Activated CD4-positive, alpha-beta T cell treated with anti-CD3 and anti-CD28 coated beads, Interleukin-2, amount 50 U/mL, for 16 hours (primary cell): ENCODE data around the gene SMIM11.
"Not testable (repeated sequence)": the region's sequence is repeated elsewhere in the genome, so short reads cannot be mapped to it uniquely, and the experiment has no call there.

Source experiments
- DNase-seq: peaks from one replicate; pipeline ENCODE4 v3.0.0-alpha.2; 2020

Gene SMIM11, protein sequence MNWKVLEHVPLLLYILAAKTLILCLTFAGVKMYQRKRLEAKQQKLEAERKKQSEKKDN

DNA sequence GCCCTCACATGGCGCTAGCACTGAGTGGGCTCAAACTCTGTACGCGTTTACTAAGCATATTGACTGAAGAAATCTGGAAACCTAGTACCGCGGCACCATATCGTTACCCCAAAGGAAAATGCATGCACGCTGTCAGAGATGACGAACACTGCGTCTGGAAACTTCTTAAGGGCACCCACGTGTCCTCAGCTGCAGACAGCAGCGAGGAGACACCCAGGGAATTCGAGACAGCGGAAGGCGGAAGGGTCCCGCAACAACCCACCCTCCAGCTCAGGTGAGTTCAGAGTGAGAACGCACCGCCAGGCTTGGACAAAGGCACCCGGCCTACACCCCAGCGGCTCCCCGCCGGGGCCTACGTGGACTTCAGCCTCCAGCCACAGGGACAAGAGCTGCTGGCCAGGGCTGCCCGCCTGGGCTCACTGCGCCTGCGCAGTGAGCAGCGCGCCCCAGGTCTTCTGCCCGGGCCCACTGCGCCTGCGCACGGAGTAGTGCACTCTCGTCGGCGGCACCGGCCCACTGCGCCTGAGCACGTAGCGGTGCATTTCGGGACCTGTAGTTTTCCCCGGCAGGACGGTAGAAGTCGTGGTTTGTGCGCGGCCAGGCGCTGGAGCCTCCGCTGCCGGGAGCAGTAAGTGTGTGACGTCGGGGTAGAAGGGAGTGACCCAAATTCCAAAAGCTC is at the start of gene SMIM11:
Gene SMIM11 (plus strand): TSS at position 568 of the 679 bp plus-strand sequence. CDS start 3,998 bp downstream, outside the sequence.
- DNase-seq, result not testable (repeated sequence)

DNA sequence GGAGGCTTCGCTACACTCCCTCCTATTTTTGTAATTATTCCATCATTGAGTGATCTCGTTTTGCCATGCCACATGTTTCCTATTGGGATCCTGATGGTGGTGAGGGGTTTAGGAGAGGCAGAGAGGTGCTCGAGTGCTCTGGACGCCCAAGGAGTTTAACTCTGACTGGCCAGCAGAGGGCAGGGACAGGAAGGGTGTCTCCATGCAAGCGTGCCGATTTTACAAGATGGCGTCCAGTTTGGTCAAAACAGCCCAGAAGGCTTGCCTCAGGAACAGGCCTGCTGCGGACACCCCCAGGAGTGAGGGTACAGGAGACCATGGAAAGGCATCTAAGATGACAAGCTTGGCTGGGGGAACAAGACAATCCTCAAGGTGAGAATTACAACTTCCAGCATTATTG is 45.3 kb upstream of the SMIM11 start:
- DNase-seq, result no peak

DNA sequence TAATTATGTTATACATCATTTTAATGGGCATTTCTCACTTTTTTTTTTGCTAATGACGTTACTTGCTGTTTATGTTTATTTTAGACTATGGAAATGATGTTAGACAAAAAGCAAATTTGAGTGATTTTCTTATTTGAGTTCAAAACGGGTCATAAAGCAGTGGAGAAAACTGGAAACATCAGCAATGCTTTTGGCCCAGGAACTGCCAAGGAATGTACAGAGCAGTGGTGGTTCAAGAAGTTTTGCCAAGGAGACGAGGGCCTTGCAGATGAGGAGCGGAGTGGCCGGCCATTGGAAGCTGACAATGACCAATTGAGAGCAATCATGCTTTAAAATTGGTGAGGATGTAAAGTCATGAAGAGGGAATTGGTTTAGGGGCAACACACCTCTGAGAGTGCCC is 43.6 kb upstream of the SMIM11 start:
- no peak for DNase-seq

DNA sequence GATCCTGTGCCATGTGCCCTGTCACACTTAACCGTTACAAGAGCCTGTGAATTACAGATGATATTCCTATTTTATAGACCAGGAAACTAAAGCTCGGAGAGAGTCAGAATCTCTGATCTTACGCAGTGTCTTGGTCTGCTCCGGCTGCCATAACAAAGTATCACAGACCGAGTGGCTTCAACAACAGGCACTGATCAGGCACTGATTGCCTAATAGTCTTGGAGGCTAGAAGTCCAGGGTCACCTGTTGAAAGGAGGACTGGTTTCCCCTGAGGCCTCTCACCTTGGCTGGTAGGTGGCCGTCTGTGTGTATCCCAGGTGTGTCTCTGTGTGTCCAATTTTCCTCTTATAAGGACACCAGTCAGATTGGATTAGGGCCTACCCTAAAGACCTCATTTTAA is 43.0 kb upstream of the SMIM11 start:
- DNase-seq, result no peak

DNA sequence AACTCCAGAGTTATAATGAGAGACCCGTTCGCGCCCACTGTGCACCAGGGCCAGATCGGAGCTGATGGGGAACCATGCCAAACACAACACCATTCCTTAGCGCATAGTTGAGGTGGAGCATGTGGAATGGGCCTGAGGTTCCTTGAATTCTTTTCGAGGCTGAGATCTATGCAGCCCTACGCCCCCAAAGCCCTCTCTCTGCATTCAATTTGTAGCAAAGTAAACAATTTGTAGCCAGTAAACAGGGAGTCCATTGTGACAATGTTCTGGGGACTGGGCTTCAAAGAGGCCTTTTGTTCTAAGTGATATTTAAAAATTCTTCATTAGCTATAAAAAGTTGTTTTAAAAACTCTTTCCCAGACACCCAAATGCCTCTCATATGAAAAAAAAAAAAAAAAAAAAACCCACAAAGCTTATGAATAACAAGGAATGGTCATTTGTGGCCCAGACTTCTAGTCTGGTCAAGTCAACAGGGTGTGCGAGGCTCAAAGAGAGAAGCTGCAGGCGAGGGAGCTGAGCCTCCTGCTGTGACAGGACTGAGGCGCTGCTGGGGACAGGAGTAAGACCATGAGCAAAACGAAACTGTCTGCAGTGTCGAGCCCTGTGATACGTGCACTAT is 42.1 kb upstream of the SMIM11 start:
- no peak for DNase-seq

DNA sequence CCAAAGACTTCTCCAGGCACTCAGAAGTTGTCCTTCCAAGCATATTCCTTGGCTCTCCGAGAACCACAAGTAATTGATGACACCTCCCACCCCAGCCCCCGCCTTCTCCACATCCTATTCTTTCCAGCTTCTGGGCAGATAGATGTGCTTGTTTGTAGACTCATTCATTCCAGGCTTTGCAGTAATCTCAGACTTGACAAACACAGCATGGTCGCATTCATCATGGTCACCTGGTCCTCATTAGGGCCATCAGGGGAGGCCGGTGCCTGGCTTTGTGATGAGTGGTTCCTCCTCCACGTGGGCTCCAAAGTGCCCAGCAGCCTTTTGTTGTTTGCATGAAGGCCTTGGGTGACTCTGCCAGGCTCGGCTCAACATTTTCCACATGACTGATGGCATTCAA is 40.0 kb upstream of the SMIM11 start:
- no peak for DNase-seq

DNA sequence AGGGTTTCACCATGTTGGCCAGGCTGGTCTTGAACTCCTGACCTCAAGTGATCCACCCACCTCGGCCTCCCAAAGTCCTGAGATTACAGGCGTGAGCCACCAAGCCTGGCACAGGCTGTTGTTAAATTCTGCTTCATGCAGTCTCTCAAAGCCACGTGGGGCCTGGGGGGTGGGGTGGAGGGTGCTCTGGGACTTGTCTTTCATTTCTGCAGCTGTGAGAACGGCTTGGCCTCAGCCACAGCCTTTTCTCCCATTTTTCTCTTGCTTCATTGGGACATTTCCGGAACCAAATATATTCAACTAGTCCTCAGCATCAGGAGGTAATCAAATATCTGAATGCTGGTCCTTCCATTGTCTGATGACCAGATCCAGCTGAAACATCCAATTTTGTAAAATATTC is 39.1 kb upstream of the SMIM11 start:
- DNase-seq, result no peak

DNA sequence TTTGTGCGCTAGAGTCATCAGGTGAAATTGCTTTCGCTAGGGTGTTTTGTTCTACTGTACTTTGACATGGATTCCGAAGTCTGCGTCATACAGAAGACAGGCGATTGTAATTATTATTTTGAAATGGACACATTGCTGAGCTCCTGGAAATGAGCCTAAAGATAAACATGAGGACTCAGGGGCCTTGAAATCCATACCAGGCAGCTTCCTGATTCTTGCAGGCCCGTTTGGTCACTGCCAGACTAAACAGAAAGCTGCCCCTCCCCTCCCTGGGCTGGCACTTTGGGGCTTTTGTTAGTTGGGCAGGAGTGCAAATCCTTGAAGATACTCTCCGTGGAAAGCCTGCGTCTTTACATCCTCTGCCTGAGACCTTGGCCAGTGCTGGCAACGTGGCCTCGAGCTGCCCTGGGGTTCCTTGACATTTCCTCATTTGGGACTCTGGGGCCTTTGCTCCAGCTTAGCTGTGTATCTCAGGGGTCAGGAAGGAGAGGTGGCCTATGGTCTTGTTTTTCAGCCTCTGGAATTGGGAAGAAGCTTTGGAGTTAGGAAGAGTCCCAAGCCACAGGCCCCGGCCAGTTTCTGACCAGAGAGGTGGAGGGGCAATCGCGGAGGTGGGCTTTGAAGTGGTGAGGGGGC is 38.4 kb upstream of the SMIM11 start:
- no peak for DNase-seq

DNA sequence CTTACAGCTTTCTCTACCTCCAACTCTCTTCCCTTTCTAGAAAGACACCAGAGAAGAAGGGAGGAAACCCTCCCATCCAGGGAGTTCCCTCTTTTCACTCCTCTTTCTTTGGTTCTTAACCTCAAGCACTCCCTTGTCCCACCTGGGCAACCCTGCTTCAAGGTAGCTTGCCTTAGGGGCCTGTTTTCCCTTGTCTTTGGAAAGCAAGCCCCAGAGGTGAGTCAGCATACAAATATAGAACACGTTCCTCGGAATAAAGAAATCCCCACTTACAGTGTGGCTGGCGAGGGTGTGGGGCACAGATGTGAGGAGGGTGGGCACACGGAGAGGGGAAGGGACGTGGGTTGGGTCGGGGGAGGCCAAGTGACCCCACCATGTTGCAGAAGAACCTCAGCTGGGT is 37.6 kb upstream of the SMIM11 start:
- no peak for DNase-seq

DNA sequence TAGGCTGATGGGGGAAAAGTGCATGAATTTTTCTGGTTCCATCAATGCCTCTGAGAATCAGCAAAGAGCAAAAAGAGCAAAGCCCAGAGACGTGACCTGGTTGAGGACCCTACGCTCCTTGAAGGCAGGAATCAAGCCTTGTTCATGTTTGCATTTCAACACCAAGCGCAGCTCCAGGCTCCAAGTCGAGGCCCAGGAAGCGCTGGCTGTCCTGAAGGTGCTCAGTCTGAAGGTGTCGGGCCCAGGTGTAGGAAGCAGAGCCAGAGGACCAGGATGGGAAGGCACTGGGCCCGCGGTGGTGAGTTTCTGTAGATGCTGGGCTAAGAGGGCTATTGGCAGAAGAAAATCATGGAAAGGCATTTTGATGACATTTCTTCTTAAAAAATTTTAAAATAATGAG is 37.1 kb upstream of the SMIM11 start:
- no peak for DNase-seq

DNA sequence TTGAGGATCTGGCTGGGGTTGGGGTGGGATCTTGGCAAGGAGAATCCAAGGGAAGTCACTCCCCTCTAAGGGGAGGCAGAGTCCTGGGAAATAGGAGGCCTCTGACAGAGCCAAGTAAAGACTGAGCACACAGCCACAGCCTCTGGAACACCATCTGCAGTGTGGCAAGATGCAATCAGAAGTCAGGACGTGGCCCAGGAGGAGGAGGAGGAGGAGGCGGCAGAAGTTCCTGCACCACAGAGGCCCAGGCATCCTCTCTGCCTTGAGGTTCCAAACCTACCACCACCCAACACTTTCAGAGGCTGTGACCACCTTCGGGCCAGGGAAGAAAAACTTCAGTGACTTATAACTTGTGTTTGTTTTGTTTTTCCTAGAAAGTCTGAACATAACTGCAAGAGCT is 35.2 kb upstream of the SMIM11 start:
- DNase-seq, result no peak

DNA sequence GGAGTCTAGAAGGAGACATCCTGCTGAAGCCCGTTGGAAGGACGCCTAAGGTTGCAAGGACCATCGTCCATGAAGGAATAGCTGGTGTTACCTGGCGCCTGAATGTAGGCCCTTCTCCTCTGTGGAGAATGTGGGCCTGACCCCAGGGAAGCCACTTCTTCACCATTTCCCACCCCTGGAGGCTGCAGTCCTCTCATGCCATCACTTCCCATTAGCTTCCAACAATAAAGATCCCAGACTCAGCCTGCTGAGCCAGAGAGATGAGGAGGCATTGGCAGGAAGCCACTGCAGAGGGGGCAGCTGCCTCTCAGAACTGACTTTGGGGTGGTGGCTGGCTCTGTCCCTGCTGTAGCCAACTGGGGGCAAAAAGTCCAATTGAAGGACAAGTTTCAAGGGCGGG is 32.8 kb upstream of the SMIM11 start:
- DNase-seq, result no peak

DNA sequence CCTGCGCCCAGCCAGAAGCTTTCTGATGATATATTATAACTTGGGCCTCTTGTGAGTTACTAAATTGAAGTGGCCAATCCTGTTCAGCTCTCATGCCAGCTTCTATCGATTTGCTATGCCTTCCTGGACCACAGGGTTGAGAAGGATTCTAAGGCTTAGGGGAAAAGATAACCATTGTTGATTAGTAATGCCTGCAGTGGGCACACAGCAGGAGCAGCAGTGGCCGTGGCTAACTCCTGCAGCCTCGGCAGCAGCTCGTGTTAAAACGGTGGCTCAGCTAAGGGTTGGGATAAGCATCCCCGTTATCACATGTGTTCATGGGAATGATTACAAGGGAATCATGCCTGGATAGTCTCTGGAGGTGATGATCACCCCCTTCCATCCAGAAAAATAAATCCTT is 32.0 kb upstream of the SMIM11 start:
- DNase-seq, result no peak

DNA sequence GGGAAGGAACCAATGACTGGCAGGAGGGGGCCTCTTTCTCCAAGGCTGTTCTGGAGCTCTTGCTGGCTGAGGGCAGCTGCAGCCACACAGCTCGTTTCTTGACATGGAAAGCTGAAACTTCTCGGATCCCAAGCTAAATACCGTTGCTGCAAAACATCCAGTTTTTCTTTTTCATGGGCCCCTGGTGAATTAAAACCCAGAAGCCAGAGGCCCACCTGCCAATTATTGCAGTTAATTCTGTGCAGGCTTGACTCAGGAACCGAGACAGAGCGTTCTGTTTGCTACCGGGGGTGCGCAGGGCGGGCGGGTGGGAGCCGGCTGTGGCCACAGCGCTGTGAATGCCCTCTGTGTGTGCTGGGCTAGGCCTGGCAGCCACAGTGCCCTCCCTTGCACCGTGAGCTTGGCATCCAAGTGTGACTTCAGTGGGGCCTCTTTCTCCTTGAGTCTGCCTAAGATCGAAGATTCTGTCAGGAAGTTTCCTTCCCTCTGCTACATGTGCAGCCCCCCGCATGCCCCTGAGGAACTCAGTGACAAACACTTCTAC is 31.4 kb upstream of the SMIM11 start:
- DNase-seq, result no peak

DNA sequence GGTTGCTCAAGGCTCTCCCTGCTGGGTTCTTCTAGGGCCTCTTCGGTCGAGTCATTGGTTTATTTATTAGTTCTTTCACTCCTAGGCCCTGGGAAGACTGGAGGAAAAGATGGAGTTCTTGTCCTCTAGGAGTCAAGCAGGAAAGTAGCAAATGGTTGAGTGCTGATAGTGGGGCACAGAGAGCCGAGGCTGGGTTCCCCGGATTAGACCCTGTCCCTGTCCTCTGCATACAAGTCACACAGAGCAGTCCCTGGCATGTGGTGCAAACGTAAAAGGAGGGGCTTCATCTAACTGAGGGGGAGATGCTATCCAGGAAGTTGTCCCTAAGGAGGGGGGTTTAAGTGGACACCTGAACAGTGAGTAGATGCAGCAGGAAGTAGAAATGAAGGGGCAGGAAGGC is 30.7 kb upstream of the SMIM11 start:
- no peak for DNase-seq

DNA sequence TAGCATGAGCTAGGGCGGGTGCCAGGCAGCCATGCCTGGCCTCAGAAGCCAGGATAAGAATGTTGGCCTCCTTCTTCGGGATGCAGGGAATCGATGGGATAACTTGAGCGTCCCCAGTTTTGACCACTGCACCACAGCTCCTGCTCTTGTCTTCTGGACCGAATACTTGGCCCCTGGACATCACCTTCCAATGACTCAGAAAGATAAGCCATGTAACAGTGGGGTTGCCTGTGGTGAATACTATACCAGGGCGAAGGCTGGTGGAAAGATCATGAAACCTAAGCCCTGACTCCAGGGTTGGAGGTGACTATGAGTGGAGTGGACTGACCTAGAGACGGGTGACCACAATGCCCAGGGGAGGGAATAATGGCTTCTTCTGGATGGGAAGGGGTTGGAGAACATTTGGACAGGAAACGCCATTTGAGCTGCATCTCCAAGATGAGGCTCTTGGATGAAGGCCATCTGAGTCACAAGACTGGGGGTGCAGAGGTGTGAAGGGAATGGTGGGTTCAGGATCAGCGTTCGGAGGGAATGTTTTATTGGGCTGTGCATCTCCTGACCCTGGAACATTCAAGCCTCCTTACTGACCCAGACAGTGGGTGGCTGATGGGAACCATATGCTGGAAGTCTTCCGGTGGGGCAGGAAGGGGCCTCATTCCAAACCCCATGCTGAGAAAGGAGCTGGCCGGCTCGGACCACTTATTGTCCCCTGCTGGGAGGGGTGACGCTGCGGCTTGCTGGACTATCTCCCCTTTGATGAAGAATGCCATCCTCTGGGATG is 30.0 kb upstream of the SMIM11 start:
- no peak for DNase-seq

DNA sequence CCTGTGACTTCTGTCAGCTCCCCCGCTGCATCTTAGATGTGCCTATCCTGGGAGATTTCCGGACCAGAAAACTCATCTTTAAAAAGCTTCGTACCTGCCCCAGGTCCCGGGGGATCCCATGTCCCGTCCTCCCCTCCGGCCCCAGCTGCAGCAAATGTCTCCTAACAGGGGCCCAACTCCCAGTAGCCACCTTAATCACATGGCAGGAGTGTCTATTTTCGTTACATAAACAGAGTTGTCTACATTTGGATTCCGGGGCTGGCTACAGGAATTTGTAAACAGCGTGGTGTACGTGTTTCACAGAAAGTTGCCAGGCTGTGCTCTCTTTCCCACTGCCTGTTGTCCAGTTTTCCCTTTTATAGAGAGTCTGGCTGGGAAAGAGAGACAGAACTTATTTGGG is 29.4 kb upstream of the SMIM11 start:
- DNase-seq, result no peak

DNA sequence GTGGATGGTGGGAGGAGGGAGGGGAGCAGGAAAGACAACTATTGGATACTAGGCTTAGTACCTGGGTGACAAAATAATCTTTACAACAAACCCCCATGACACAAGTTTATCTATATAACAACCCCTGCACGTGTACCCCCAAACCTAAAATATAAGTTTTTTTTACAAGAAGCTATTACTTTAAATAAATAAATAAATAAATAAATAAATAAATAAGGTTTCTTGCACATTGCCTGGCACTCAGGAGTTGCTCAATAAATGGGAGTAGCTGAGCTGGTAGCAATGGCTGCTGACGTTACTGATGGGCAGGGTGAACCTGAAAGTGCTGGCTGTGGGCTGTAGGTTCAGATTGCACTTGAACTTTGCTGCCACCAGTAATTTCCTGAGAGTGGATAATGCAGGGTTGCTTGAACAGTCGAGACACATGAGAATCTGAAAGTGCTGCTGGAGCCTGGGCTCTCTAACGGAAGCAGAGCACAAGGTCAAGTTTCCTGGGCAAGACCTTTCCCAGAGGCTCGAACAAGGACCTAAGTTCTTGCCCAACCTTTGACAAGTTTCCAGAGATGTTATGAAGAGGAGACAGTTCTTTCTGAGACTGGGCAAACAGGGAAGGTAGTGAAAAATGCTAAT is 26.3 kb upstream of the SMIM11 start:
- DNase-seq, result no peak

DNA sequence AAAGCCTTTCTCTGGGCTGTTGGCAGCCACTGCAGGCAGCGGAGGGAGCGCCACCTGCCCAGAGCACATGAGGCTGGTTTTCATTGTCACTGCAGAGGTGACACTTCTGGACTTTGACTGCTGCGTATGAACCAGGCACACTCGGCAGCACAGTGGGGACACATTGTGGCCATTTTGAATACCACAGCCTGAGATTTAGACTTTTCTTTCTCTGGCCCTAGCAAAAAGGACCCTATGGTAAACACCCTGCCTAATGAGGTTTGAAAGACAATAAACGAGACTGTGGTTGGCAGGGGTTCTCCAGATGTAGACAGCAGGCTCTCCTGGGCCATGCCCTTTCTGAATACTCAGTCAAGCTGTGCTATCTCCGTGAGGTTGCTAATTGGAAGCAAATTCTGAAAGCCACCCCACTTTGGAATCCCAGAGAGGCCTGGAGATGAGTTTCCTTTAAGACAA is 23.5 kb upstream of the SMIM11 start:
- DNase-seq, result peak; percentile 39

DNA sequence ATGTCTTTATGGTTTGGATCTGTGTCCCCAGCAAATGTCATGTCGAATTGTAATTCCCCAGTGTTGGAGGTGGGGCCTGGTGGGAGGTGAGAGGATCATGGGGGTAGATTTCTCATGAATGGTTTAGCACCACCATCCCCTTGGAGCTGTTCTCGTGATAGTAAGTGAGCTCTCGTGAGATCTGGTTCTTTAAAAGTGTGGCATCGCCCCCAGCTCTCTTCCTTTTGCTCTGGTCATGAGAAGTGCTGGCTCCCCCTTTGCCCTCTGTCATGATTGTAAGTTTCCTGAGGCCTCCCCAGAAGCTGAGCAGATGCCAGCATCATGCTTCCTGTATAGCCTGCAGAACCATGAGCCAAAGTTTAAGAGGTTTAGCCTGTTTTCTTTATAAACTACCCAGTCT is 22.8 kb upstream of the SMIM11 start:
- DNase-seq, result no peak

DNA sequence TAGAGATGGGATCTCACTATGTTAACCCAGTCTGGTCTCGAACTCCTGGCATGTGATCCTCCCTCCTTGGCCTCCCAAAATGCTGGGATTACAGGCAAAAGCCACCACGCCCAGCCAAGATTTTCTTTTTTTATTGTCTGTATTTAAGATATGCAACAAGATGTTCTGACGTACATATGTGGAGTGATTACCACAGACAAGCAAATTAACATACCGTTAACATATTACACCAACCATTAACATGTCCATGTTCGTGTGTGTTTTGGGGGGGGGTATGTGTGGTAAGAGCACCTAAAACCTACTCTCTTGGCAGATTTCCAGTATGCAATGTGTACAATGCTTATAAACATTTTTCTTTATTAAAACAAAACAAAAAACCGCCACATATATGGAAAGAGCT is 22.1 kb upstream of the SMIM11 start:
- DNase-seq, result no peak

DNA sequence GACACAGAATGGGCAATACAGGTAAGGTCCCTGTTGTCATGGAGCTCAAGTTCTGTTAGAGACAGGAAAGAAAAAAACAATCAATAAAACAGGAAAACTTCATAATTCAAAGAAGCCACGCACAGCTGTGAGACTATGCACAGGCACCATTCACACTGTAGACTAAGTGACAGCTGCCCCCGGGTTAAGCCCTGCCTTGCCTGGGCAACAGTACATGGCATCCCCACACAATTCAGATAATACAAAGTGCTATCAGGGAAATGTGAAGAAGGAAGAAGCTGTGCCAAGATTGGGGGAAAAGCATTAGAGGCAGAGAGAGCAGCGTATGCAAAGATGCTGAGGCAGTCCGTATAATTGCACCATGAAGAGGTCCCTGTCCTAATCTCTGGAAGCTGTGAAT is 20.5 kb upstream of the SMIM11 start:
- no peak for DNase-seq

DNA sequence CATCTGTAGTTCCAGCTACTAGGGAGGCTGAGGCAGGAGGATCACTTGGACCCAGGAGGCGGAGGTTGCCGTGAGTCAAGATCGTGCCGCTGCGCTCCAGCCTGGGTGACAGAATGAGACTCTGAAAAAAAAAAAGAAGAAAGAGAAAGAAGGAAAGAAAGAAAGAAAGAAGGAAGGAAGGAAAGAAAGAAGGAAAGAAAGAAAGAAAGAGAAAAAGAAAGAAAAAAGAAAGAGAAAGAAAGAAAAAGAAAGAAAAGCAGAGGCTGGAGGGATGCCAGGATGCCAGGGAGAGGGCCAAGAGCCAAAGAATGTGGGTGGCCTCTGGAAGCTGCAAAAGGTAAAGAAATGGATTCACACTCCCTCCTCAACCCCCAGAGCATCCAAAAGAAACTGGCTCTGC is 19.7 kb upstream of the SMIM11 start:
- no peak for DNase-seq
